NCI-H1092 treated with DMSO at 0.1 percent for 48 hours (cell line): ENCODE results near the gene VSIG4.

ENCODE experiments used
- DNase-seq: peaks from one replicate; lab custom pipeline; 2025; lab: John Stamatoyannopoulos, UW

The VSIG4 gene

GRCh38 chrX:66023385-66024091, 16.3 kb downstream of the VSIG4 start:
- DNase-seq, result no peak

GRCh38 chrX:66022632-66023384, 17.1 kb downstream of the VSIG4 start:
- DNase-seq, result no peak

GRCh38 chrX:66021765-66022631, 17.9 kb downstream of the VSIG4 start:
- DNase-seq, result no peak

- no peak for DNase-seq
These were observed 18.5 kb downstream of the VSIG4 start for GRCh38 chrX:66021401-66021764.

GRCh38 chrX:66020631-66021334, 19.1 kb downstream of the VSIG4 start:
- DNase-seq, result no peak

- no peak for DNase-seq
These were observed 19.9 kb downstream of the VSIG4 start for GRCh38 chrX:66019974-66020373.

- DNase-seq, result no peak
These were observed 20.6 kb downstream of the VSIG4 start for GRCh38 chrX:66019310-66019652.

- DNase-seq, result no peak
These were observed 21.1 kb downstream of the VSIG4 start for GRCh38 chrX:66018585-66019309.

- no peak for DNase-seq
These were observed 22.2 kb downstream of the VSIG4 start for GRCh38 chrX:66017659-66018170.

GRCh38 chrX:66016905-66017658, 22.8 kb downstream of the VSIG4 start:
- DNase-seq, result no peak

- DNase-seq, result no peak
These were observed 23.8 kb downstream of the VSIG4 start for GRCh38 chrX:66015900-66016689.

- no peak for DNase-seq
These were observed 24.6 kb downstream of the VSIG4 start for GRCh38 chrX:66015152-66015831.

- DNase-seq, result no peak
These were observed 25.3 kb downstream of the VSIG4 start for GRCh38 chrX:66014556-66014955.

- DNase-seq, result no peak
These were observed 25.8 kb downstream of the VSIG4 start for GRCh38 chrX:66014084-66014483.

GRCh38 chrX:66013194-66013816, 26.6 kb downstream of the VSIG4 start:
- DNase-seq, result no peak

GRCh38 chrX:66012094-66012534, 27.8 kb downstream of the VSIG4 start:
- no peak for DNase-seq

- no peak for DNase-seq
These were observed 30.5 kb downstream of the VSIG4 start for GRCh38 chrX:66009231-66009845.

GRCh38 chrX:66008328-66008970, 31.4 kb downstream of the VSIG4 start:
- no peak for DNase-seq
